Esophagus muscularis mucosa (tissue), 4 donors: ENCODE measurements around the gene CFI. TPM values are rescaled to one million over a fixed set of nuclear protein-coding genes. Genes with fewer than 3 reads are reported as not detected.

Experiments
- DNase-seq: peaks from one replicate; pipeline ENCODE4 v3.0.0-alpha.2; 2017; ENCODE audit errors: extremely low spot score
- H3K27ac ChIP-seq, 4 donors: fragments of 200-600 bp; sonication (generic); replicated peaks in 1 of 4; 1 replicate in 3 of 4; 2 replicates in 1 of 4; pipeline ENCODE4 v1.5.1; 2016 to 2019; ENCODE audit warnings: mild to moderate bottlenecking in 1 of 4
- H3K27me3 ChIP-seq, 4 donors: fragments of 200-600 bp; sonication (generic); one replicate each; pipeline versions ENCODE4 v1.5.1 to v1.6.0; 2016 to 2019
- H3K36me3 ChIP-seq, 4 donors: fragments of 200-600 bp; sonication (generic); one replicate each; pipeline ENCODE4 v1.5.1; 2016 to 2019
- H3K4me1 ChIP-seq, 4 donors: fragments of 200-600 bp; sonication (generic); one replicate each; pipeline ENCODE4 v1.5.1; 2016 to 2019
- H3K4me3 ChIP-seq, 4 donors: fragments of 200-600 bp; sonication (generic); 1 replicate in 2 of 4; 2 replicates in 2 of 4; pipeline ENCODE4 v1.5.1; 2016 to 2019; ENCODE audit warnings: mild to moderate bottlenecking in 4 of 4, moderate library complexity in 1 of 4
- H3K9me3 ChIP-seq, 4 donors: fragments of 200-600 bp; sonication (generic); 1 replicate in 3 of 4; 2 replicates in 1 of 4; pipeline ENCODE4 v1.5.1; 2016 to 2019
- CTCF ChIP-seq, 3 experiments: fragments of 200-600 bp in 2 of 3; fragments of 450-650 bp in 1 of 3; sonication (generic) in 2 of 3; IDR thresholded peaks; one replicate each; pipeline ENCODE4 v1.5.1; 2017 to 2019; ENCODE audit warnings: antibody characterized with exemption in 3 of 3, mild to moderate bottlenecking in 2 of 3, moderate library complexity in 1 of 3
- EP300 ChIP-seq: sonication (generic); formaldehyde crosslinking; IDR thresholded peaks from one replicate; pipeline ENCODE4 v1.6.1; 2017; ENCODE audit warnings: antibody characterized with exemption
- POLR2A ChIP-seq: fragments of 450-650 bp; IDR thresholded peaks from one replicate; pipeline ENCODE4 v1.6.1; 2017; ENCODE audit warnings: antibody characterized with exemption, moderate library complexity, mild to moderate bottlenecking, low read depth
- POLR2AphosphoS5 ChIP-seq, 2 donors: sonication (generic); formaldehyde crosslinking; IDR thresholded peaks; one replicate each; pipeline ENCODE4 v1.6.1; 2017; ENCODE audit warnings: antibody characterized with exemption in 2 of 2
- WGBS: methylation state at CpG from one replicate; pipeline ENCODE4 v1.1.5; 2018; 5-methylcytosine and 5-hydroxymethylcytosine counted together
- intact Hi-C: fragments of 100-400 bp; cut with DNase I; formaldehyde crosslinking; loops from one replicate; pipeline ENCODE4 v1.15.1; 2023
- total RNA-seq, 4 donors: library from RNA; depleted of rRNA; stranded (reverse); fragments of >200 nt; gene quantifications; one replicate each; pipeline versions ENCODE4 v1.1.0 to v1.2.1, GENCODE V29; 2016

Gene CFI
- total RNA-seq, 4 donors from 2014 or later: 8.7 to 10.6 (median 9.9) TPM

DNA sequence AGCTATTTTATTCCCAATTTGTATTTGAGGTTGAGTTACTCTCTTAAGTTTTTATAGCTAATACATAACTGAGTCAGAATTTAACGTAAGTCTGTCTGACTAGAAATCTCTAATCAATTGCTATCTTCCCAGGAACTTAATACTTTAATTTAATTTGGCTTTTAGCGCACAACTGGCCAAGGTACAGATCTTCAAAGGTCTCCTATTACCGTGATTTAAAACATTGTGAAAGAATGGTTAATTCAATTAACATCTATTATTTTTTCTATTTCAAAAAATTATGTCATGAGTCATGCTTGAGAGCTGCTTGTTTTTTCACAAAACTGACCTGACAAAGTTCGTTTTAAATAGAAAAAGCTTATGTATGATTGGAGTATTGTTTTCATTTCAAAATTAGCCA lies 49.9 kb downstream of the CFI start:
- H3K36me3 ChIP-seq: no peaks in the 10 kb centered on the region
- no peaks in the 10 kb centered on the region for H3K4me1 ChIP-seq
- intact Hi-C loops: no loop called here
- no peak overlapping the region for H3K27ac ChIP-seq
- DNase-seq: no peak
- no peaks in the 10 kb centered on the region for H3K9me3 ChIP-seq
- no peaks in the 10 kb centered on the region for H3K27me3 ChIP-seq
- 88% methylated on average over 4 of the region's 4 CpGs for WGBS
- no peak overlapping the region for H3K4me3 ChIP-seq
- TF ChIP-seq POLR2AphosphoS5 (IDR thresholded peaks at IDR 0.05) (no peak), CTCF (IDR thresholded peaks at IDR 0.05) (no peak), POLR2A (no peak), EP300 (no peak)

GRCh38 chr4:109750652-109751244 lies 51.1 kb downstream of the CFI start:
- Histone ChIP-seq H3K4me1 (no peaks in the 10 kb centered on the region), H3K4me3 (no peak overlapping the region), H3K9me3 (no peaks in the 10 kb centered on the region), H3K27ac (no peak overlapping the region), H3K27me3 (no peaks in the 10 kb centered on the region), H3K36me3 (no peaks in the 10 kb centered on the region)
- DNase-seq: no peak
- TF ChIP-seq POLR2A (no peak), CTCF (IDR thresholded peaks at IDR 0.05) (no peak), EP300 (no peak), POLR2AphosphoS5 (IDR thresholded peaks at IDR 0.05) (no peak)
- 93% methylated on average over 4 of the region's 4 CpGs for WGBS
- intact Hi-C loops: no loop called here

- DNase-seq: no peak
- no peak for TF ChIP-seq POLR2AphosphoS5 (IDR thresholded peaks at IDR 0.05)
- TF ChIP-seq EP300: no peak
- no peak for TF ChIP-seq CTCF (IDR thresholded peaks at IDR 0.05)
- no peak for TF ChIP-seq POLR2A
Measured at GRCh38 chr4:109749388-109750082, 52.3 kb downstream of the CFI start.

GRCh38 chr4:109748114-109748513 lies 53.7 kb downstream of the CFI start:
- TF ChIP-seq EP300 (no peak), POLR2AphosphoS5 (IDR thresholded peaks at IDR 0.05) (no peak), POLR2A (no peak), CTCF (IDR thresholded peaks at IDR 0.05) (no peak)
- no peak for DNase-seq
- no peaks in the 10 kb centered on the region for H3K9me3 ChIP-seq
- H3K4me3 ChIP-seq: no peak overlapping the region
- 86% methylated on average over 1 of the region's 1 CpG for WGBS
- no peaks in the 10 kb centered on the region for H3K27me3 ChIP-seq
- H3K27ac ChIP-seq: no peak overlapping the region
- intact Hi-C loops: no loop called here
- H3K36me3 ChIP-seq: no peaks in the 10 kb centered on the region
- H3K4me1 ChIP-seq: no peaks in the 10 kb centered on the region

More at GRCh38 chr4:109749388-109750082, 52.3 kb downstream of the CFI start:
- H3K36me3 ChIP-seq: no peaks in the 10 kb centered on the region
- H3K9me3 ChIP-seq: no peaks in the 10 kb centered on the region
- intact Hi-C loops: no loop called here
- H3K27ac ChIP-seq: no peak overlapping the region
- 80% methylated on average over 7 of the region's 7 CpGs for WGBS
- no peak overlapping the region for H3K4me3 ChIP-seq
- H3K4me1 ChIP-seq: no peaks in the 10 kb centered on the region
- no peaks in the 10 kb centered on the region for H3K27me3 ChIP-seq

DNA sequence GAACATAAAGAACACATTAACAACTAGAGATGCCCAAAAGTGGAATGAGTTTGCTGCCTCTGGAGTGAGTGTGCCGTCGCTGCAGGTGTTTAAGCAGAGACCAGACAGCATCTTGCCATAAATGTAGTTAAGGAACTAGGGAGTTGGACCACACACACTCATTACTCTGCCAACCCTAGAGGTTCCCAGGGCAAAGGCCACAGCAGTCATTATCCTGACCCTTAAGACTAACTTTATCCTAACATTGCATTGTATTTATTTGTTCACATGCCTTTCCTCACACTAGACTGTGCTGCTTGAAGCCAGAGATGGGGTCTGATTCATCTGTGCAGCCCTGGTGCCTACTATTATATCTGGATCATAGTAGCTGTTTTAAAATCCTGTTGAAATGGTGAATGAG lies 55.1 kb downstream of the CFI start:
- no peaks in the 10 kb centered on the region for H3K27me3 ChIP-seq
- no peaks in the 10 kb centered on the region for H3K9me3 ChIP-seq
- H3K4me3 ChIP-seq: no peak overlapping the region
- 77% methylated on average over 2 of the region's 2 CpGs for WGBS
- H3K27ac ChIP-seq: no peak overlapping the region
- DNase-seq: no peak
- TF ChIP-seq CTCF (IDR thresholded peaks at IDR 0.05) (no peak), POLR2A (no peak), POLR2AphosphoS5 (IDR thresholded peaks at IDR 0.05) (no peak), EP300 (no peak)
- no peaks in the 10 kb centered on the region for H3K36me3 ChIP-seq
- intact Hi-C loops: no loop called here
- no peaks in the 10 kb centered on the region for H3K4me1 ChIP-seq
